RWPE2 (cell line): ENCODE results near the gene ARHGAP15.

Experiments
- ATAC-seq: fragments of 200-7000 bp; cut with Tn5 transposase; 3 replicates; pipeline ENCODE4 v1.9.1; 2021; ENCODE audit warnings: low read depth
- DNase-seq: peaks from one replicate; pipeline ENCODE4 v3.0.0-alpha.2; 2020; ENCODE audit warnings: low spot score
- H3K27ac ChIP-seq: fragments of 450-650 bp; 2 replicates; pipeline ENCODE4 v1.5.1; 2017; ENCODE audit warnings: mild to moderate bottlenecking; ENCODE audit not compliant: poor library complexity, severe bottlenecking
- H3K27me3 ChIP-seq: fragments of 250-450 bp; sonication (Bioruptor Pico); 2 replicates; pipeline ENCODE4 v1.5.1; 2021; ENCODE audit warnings: mild to moderate bottlenecking, moderate library complexity; ENCODE audit not compliant: insufficient read depth, poor library complexity, severe bottlenecking
- H3K36me3 ChIP-seq: fragments of 250-450 bp; sonication (Bioruptor Pico); 2 replicates; pipeline ENCODE4 v1.5.1; 2020; ENCODE audit warnings: low read depth, mild to moderate bottlenecking, moderate library complexity
- H3K4me1 ChIP-seq: fragments of 250-450 bp; sonication (Bioruptor Pico); 2 replicates; pipeline ENCODE4 v1.5.1; 2021; ENCODE audit warnings: mild to moderate bottlenecking, moderate library complexity; ENCODE audit not compliant: insufficient read depth, poor library complexity, severe bottlenecking
- H3K4me3 ChIP-seq: fragments of 250-450 bp; sonication (Bioruptor Pico); 2 replicates; pipeline ENCODE4 v1.5.1; 2021; ENCODE audit warnings: mild to moderate bottlenecking, moderate library complexity; ENCODE audit not compliant: severe bottlenecking
- H3K9me3 ChIP-seq: fragments of 250-450 bp; sonication (Bioruptor Pico); 2 replicates; pipeline ENCODE4 v1.5.1; 2021; ENCODE audit warnings: mild to moderate bottlenecking, moderate library complexity; ENCODE audit not compliant: severe bottlenecking
- CTCF ChIP-seq: fragments of 450-650 bp; IDR thresholded peaks from one replicate; pipeline ENCODE4 v1.5.1; 2017; ENCODE audit warnings: mild to moderate bottlenecking, moderate library complexity; ENCODE audit not compliant: poor library complexity, severe bottlenecking

The ARHGAP15 gene

DNA sequence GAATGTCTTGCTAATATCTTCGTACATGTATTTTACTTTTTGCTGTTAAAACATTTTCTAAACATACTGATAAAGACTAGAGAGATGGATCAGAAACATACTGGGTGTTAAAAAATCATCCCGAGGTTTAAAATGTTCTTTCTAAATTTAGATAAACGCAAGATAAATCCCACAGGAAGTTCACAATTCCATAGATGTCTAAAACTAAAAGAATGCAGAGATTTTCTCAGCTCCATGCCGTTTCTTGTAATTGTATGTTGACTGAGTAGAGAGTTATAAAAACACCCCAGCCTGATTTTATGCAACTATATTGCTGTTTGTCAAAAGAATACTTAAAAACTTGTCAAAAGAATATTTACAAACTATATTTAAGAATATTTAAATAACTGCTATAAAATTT lies 455.7 kb downstream of the ARHGAP15 start:
- no peak overlapping the region for H3K4me3 ChIP-seq
- no peak for TF ChIP-seq CTCF
- no peaks in the 10 kb centered on the region for H3K36me3 ChIP-seq
- no peaks in the 10 kb centered on the region for H3K27me3 ChIP-seq
- H3K9me3 ChIP-seq = no peaks in the 10 kb centered on the region
- H3K27ac ChIP-seq = no peak overlapping the region
- ATAC-seq = no peak
- DNase-seq = no peak
- H3K4me1 ChIP-seq = no peaks in the 10 kb centered on the region

DNA sequence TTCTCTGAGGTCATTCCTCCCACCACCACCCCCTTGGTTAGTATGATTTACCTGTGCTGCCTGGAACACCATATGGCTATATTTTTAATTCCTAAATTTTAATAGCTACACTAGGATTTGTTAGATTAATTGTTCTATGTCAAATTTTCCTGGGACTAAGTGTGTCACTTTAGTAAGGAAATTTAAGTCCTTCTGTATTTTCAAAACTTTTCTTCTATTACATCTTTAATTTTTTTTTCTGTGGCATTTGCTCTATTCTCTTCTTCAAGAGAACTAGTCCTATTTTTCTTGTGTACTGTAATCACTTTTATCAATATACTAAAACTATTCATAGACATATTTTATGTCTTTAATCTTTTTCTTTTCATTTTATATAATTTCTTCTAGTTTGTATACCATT lies 456.9 kb downstream of the ARHGAP15 start:
- Histone ChIP-seq H3K9me3 (no peaks in the 10 kb centered on the region), H3K27me3 (no peaks in the 10 kb centered on the region), H3K4me3 (no peak overlapping the region), H3K4me1 (no peaks in the 10 kb centered on the region), H3K36me3 (no peaks in the 10 kb centered on the region), H3K27ac (no peak overlapping the region)
- TF ChIP-seq CTCF = no peak
- ATAC-seq (no peak), DNase-seq (no peak)

- H3K36me3 ChIP-seq = no peaks in the 10 kb centered on the region
- no peak for TF ChIP-seq CTCF
Observed at GRCh38 chr2:143588746-143589145, 459.5 kb downstream of the ARHGAP15 start.

GRCh38 chr2:143594161-143594560 lies 464.9 kb downstream of the ARHGAP15 start:
- ATAC-seq (no peak), DNase-seq (no peak)
- no peaks in the 10 kb centered on the region for H3K9me3 ChIP-seq
- no peaks in the 10 kb centered on the region for H3K4me1 ChIP-seq
- H3K4me3 ChIP-seq = no peak overlapping the region
- no peak for TF ChIP-seq CTCF
- H3K36me3 ChIP-seq = no peaks in the 10 kb centered on the region
- no peaks in the 10 kb centered on the region for H3K27me3 ChIP-seq
- no peak overlapping the region for H3K27ac ChIP-seq

More at GRCh38 chr2:143588746-143589145, 459.5 kb downstream of the ARHGAP15 start:
- Histone ChIP-seq H3K27ac (no peak overlapping the region), H3K9me3 (no peaks in the 10 kb centered on the region), H3K27me3 (no peaks in the 10 kb centered on the region), H3K4me1 (no peaks in the 10 kb centered on the region), H3K4me3 (no peak overlapping the region)
- ATAC-seq (no peak), DNase-seq (no peak)

DNA sequence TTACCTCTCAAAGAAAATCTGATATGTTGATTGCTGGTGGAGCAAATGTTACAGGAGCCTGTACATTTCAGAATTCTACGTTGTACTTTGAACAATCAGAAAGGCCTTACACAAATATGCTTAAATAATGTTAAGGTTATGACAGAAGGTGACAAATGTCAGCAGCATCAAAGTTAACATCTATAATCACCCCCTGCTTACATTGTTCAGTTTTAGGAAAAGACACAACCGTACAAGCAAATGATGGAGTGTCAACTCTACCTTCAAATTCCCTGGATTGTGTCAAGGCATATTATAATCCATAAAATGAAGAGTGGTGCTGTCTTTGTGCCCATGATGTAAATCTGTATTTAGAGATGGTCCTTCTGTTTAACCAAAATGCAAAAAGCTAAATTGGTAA lies 465.5 kb downstream of the ARHGAP15 start:
- H3K27ac ChIP-seq = no peak overlapping the region

More for the DNA sequence above, 465.5 kb downstream of the ARHGAP15 start:
- ATAC-seq (no peak), DNase-seq (no peak)
- Histone ChIP-seq H3K4me3 (no peak overlapping the region), H3K36me3 (no peaks in the 10 kb centered on the region), H3K9me3 (no peaks in the 10 kb centered on the region), H3K27me3 (no peaks in the 10 kb centered on the region), H3K4me1 (no peaks in the 10 kb centered on the region)
- TF ChIP-seq CTCF = no peak
